Measurements from ENCODE around the gene NSD2.

Gene NSD2

DNA sequence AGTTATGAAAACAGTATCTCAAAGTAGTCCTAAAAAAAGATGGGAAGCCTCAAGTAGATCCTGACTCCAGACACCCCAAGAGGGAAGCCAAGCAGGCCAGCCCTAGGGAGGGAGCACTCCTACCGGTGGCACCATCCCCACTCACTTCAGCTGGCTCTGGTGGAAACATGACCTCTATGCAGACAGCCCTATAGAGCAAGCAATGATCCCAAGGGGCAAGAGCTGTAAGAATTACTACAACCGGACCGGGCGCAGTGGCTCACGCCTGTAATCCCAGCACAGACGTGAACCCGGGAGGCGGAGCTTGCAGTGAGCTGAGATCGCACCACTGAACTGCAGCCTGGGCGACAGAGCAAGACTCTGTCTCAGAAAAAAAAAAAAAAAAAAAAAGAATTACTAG lies 20.9 kb upstream of the NSD2 start:
- Histone ChIP-seq H3K27ac (replicated peaks) (no peak overlapping the region), H3K27me3 (ENCODE audit: insufficient read depth, poor library complexity, severe bottlenecking) (no peaks in the 10 kb centered on the region), H3K4me3 (replicated peaks; ENCODE audit: insufficient read depth, low read length) (no peak overlapping the region)
- no peak for DNase-seq (ENCODE audit: low read depth in 1 of 2, low spot score in 1 of 2)
- TF ChIP-seq POLR2AphosphoS5 (IDR thresholded peaks at IDR 0.05; ENCODE audit: low read depth) (no peak), SPI1 (IDR thresholded peaks at IDR 0.05; ENCODE audit: borderline replicate concordance, low read depth) (no peak), GABPA (IDR thresholded peaks at IDR 0.05; ENCODE audit: low read depth) (no peak)
- TF ChIP-seq, protein P1, sequence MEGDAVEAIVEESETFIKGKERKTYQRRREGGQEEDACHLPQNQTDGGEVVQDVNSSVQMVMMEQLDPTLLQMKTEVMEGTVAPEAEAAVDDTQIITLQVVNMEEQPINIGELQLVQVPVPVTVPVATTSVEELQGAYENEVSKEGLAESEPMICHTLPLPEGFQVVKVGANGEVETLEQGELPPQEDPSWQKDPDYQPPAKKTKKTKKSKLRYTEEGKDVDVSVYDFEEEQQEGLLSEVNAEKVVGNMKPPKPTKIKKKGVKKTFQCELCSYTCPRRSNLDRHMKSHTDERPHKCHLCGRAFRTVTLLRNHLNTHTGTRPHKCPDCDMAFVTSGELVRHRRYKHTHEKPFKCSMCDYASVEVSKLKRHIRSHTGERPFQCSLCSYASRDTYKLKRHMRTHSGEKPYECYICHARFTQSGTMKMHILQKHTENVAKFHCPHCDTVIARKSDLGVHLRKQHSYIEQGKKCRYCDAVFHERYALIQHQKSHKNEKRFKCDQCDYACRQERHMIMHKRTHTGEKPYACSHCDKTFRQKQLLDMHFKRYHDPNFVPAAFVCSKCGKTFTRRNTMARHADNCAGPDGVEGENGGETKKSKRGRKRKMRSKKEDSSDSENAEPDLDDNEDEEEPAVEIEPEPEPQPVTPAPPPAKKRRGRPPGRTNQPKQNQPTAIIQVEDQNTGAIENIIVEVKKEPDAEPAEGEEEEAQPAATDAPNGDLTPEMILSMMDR (IDR thresholded peaks at IDR 0.05; ENCODE audit: insufficient read depth, low read length) = no peak
- TF ChIP-seq, protein P2, sequence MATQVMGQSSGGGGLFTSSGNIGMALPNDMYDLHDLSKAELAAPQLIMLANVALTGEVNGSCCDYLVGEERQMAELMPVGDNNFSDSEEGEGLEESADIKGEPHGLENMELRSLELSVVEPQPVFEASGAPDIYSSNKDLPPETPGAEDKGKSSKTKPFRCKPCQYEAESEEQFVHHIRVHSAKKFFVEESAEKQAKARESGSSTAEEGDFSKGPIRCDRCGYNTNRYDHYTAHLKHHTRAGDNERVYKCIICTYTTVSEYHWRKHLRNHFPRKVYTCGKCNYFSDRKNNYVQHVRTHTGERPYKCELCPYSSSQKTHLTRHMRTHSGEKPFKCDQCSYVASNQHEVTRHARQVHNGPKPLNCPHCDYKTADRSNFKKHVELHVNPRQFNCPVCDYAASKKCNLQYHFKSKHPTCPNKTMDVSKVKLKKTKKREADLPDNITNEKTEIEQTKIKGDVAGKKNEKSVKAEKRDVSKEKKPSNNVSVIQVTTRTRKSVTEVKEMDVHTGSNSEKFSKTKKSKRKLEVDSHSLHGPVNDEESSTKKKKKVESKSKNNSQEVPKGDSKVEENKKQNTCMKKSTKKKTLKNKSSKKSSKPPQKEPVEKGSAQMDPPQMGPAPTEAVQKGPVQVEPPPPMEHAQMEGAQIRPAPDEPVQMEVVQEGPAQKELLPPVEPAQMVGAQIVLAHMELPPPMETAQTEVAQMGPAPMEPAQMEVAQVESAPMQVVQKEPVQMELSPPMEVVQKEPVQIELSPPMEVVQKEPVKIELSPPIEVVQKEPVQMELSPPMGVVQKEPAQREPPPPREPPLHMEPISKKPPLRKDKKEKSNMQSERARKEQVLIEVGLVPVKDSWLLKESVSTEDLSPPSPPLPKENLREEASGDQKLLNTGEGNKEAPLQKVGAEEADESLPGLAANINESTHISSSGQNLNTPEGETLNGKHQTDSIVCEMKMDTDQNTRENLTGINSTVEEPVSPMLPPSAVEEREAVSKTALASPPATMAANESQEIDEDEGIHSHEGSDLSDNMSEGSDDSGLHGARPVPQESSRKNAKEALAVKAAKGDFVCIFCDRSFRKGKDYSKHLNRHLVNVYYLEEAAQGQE (IDR thresholded peaks at IDR 0.05; ENCODE audit: insufficient replicate concordance, low read depth) = no peak

DNA sequence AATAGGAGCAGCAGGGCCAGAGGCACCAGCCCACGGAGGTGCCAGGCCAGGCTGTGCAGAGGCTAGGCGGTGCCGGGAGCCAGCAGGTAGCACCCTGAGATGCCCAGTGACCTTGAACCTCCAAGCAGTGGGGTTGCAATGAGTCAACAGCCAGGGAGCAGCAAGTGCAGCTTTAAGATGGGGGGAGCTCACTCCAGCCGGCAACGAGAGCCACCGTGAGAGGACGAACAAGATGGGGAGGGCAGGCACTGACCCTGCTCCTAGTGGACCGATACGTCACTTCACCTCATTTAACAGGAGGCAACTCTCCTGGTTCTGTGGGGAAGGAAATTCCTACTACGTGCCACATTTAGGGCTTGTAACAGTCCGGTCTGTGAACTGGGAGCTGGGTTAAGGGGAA lies 20.0 kb upstream of the NSD2 start:
- H3K4me3 ChIP-seq (replicated peaks; ENCODE audit: insufficient read depth, low read length) = no peak overlapping the region
- no peaks in the 10 kb centered on the region for H3K27me3 ChIP-seq (ENCODE audit: insufficient read depth, poor library complexity, severe bottlenecking)
- no peak overlapping the region for H3K27ac ChIP-seq (replicated peaks)
- TF ChIP-seq, protein P2 (IDR thresholded peaks at IDR 0.05; ENCODE audit: insufficient replicate concordance, low read depth) = no peak
- TF ChIP-seq GABPA (IDR thresholded peaks at IDR 0.05; ENCODE audit: low read depth) = no peak
- no peak for TF ChIP-seq POLR2AphosphoS5 (IDR thresholded peaks at IDR 0.05; ENCODE audit: low read depth)
- TF ChIP-seq, protein P1 (IDR thresholded peaks at IDR 0.05; ENCODE audit: insufficient read depth, low read length) = no peak
- TF ChIP-seq SPI1 (IDR thresholded peaks at IDR 0.05; ENCODE audit: borderline replicate concordance, low read depth) = no peak
- DNase-seq (ENCODE audit: low read depth in 1 of 2, low spot score in 1 of 2) = no peak

DNA sequence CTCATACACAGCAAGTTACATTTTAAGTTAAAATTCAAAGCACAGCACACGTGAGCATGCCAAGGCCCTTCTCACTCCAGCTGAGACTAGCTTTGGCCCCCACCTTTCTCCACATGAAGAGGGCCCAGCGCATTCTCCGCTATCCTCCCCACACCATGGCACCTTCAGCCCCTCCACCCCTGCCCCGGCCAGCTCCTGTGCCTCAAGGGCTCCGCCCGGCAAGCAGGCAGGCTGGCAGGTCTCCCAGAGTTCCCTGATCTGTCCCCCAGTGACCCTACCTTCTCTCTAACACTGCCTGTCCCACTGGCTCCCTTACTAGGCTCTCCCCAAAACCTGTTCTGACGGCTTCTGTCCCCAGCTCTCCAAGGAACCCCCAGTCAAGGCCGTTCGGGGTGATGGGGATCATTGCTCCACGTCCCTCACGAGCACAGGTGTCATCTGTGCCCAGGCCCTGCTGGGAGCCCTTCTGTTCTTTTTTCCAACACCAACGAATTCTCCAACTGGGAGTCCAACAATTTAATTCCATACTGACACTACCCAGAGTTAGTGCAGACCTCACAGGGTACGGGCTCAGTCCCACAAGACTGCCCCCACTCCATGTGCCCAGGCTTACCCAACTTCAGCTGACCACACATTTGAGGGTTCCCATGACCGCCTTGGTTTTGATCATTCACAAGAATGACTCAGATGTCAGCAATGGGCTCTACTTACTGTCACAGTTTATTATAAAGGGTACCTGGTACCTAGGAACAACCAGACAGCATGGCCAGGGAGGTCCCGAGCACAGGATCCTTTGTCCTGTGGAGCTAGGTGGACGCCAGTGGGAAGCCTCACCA lies 19.4 kb upstream of the NSD2 start:
- no peak for TF ChIP-seq POLR2AphosphoS5 (IDR thresholded peaks at IDR 0.05; ENCODE audit: low read depth)
- TF ChIP-seq, protein P1 (IDR thresholded peaks at IDR 0.05; ENCODE audit: insufficient read depth, low read length) = no peak
- TF ChIP-seq SPI1 (IDR thresholded peaks at IDR 0.05; ENCODE audit: borderline replicate concordance, low read depth) = no peak
- TF ChIP-seq, protein P2 (IDR thresholded peaks at IDR 0.05; ENCODE audit: insufficient replicate concordance, low read depth) = no peak
- TF ChIP-seq GABPA (IDR thresholded peaks at IDR 0.05; ENCODE audit: low read depth) = no peak
- no peaks in the 10 kb centered on the region for H3K27me3 ChIP-seq (ENCODE audit: insufficient read depth, poor library complexity, severe bottlenecking)
- H3K27ac ChIP-seq (replicated peaks) = no peak overlapping the region
- DNase-seq (ENCODE audit: low read depth in 1 of 2, low spot score in 1 of 2) = no peak
- H3K4me3 ChIP-seq (replicated peaks; ENCODE audit: insufficient read depth, low read length) = no peak overlapping the region
